ENCODE results near the gene OMD. TPM values are rescaled to one million over a fixed set of nuclear protein-coding genes. Genes with fewer than 3 reads are reported as not detected.

The OMD gene
- total RNA-seq, 1 experiment from 2014 or later = not detected

DNA sequence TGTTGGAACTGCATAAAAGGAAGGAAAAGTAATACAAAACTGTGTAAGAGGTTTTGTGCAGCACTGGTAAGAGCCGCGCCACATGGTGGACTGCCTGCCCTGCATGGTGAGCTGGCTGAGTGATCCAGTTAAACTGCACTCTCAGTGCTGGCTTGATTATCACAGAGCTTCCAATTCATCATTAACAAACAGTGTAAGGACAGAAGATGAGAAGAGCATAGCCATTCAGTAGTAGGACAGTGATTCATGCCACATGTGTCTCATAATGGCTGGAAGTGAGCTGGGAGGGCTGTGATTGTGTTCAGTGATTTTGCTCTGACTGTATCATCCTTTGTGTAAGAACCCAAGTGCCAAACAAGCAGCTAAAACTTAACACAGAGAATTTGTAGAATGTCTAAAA is 43.9 kb upstream of the OMD start:
- ATAC-seq = no peak
- no peaks in the 10 kb centered on the region for H3K27me3 ChIP-seq (ENCODE audit: insufficient read depth, low read length)
- H2AFZ ChIP-seq (ENCODE audit: low read depth, low read length, poor library complexity, severe bottlenecking) = no peak overlapping the region

DNA sequence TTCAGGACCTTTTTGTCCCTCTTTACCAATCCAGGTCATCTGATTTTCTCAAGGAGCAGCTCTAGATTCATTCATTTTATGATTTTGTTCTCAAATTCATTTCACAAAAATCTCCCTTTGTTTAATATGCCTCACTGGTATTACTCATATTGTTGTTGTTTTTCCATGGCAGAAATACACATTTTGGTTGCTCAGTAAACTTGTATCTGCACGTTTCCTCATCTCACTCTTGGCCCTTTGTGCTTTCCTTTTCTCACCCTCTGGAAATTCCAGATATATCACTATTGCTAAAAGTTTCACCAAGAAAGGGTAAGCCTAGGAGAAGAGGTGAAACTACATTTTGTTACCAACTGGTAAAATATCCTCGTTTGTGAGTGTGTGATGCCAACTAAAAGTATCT is 43.2 kb upstream of the OMD start:
- no peaks in the 10 kb centered on the region for H3K9me3 ChIP-seq (ENCODE audit: control insufficient read depth in 1 of 2, insufficient read depth in 1 of 2, low read depth in 1 of 2, low read length in 2 of 2)
- CTCF ChIA-PET = no interaction called here
- no peaks in the 10 kb centered on the region for H3K27me3 ChIP-seq (ENCODE audit: insufficient read depth, low read length)
- H3K36me3 ChIP-seq (ENCODE audit: control insufficient read depth in 1 of 2, insufficient read depth in 2 of 2, low read length in 2 of 2) = no peaks in the 10 kb centered on the region
- H3K9ac ChIP-seq (ENCODE audit: low read length) = no peak overlapping the region
- H3K4me3 ChIP-seq (replicated peaks in 1 of 2; ENCODE audit: low read depth in 1 of 2, low read length in 2 of 2) = no peak overlapping the region
- POLR2A ChIA-PET = no interaction called here
- no peaks in the 10 kb centered on the region for H3K9me2 ChIP-seq (ENCODE audit: insufficient read depth)
- no peak overlapping the region for H3K4me2 ChIP-seq (ENCODE audit: low read length)
- no TSS peak for BruUV-seq (replicated peaks)
- TF ChIP-seq SRF (IDR thresholded peaks at IDR 0.05; ENCODE audit: low read depth) = no peak
- no peak for TF ChIP-seq EZH2 (IDR thresholded peaks at IDR 0.05)
- TF ChIP-seq ZNF274 (IDR thresholded peaks at IDR 0.05; ENCODE audit: low read depth, low read length) = no peak
- no peaks in the 10 kb centered on the region for H3K79me2 ChIP-seq (ENCODE audit: insufficient read depth, low read length)
- no peak for ATAC-seq
- H2AFZ ChIP-seq (ENCODE audit: low read depth, low read length, poor library complexity, severe bottlenecking) = no peak overlapping the region
- H4K20me1 ChIP-seq (ENCODE audit: insufficient read depth) = no peaks in the 10 kb centered on the region
- RAD21 ChIA-PET (ENCODE audit: low non-redundant PET in 1 of 2, low total read pairs in 2 of 2, uncharacterized antibody in 2 of 2, unreplicated experiment in 2 of 2) = no interaction called here
- DNase-seq (ENCODE audit: low read depth, low spot score) = no peak
- intact Hi-C loops (cut with micrococcal nuclease) = no loop called here
- no peak overlapping the region for H3K27ac ChIP-seq (ENCODE audit: low read depth, low read length)
- peaks cover 3 to 13% of the 10 kb centered on the region in 2 experiments; a peak in 3 of 4 replicates for H3K4me1 ChIP-seq (ENCODE audit: control insufficient read depth in 1 of 2, insufficient read depth in 2 of 2, low read length in 2 of 2)

More for the DNA sequence above, 43.9 kb upstream of the OMD start:
- Histone ChIP-seq H3K9ac (ENCODE audit: low read length) (no peak overlapping the region), H3K36me3 (ENCODE audit: control insufficient read depth in 1 of 2, insufficient read depth in 2 of 2, low read length in 2 of 2) (no peaks in the 10 kb centered on the region), H3K79me2 (ENCODE audit: insufficient read depth, low read length) (no peaks in the 10 kb centered on the region), H3K9me2 (ENCODE audit: insufficient read depth) (no peaks in the 10 kb centered on the region), H3K4me3 (replicated peaks in 1 of 2; ENCODE audit: low read depth in 1 of 2, low read length in 2 of 2) (no peak overlapping the region), H3K4me1 (ENCODE audit: control insufficient read depth in 1 of 2, insufficient read depth in 2 of 2, low read length in 2 of 2) (peaks cover 3 to 13% of the 10 kb centered on the region in 2 experiments; a peak in 3 of 4 replicates), H4K20me1 (ENCODE audit: insufficient read depth) (no peaks in the 10 kb centered on the region), H3K9me3 (ENCODE audit: control insufficient read depth in 1 of 2, insufficient read depth in 1 of 2, low read depth in 1 of 2, low read length in 2 of 2) (no peaks in the 10 kb centered on the region), H3K4me2 (ENCODE audit: low read length) (no peak overlapping the region), H3K27ac (ENCODE audit: low read depth, low read length) (no peak overlapping the region)
- no peak for DNase-seq (ENCODE audit: low read depth, low spot score)
- intact Hi-C loops (cut with micrococcal nuclease) = no loop called here
- BruUV-seq (replicated peaks) = no TSS peak
- CTCF ChIA-PET = no interaction called here
- RAD21 ChIA-PET (ENCODE audit: low non-redundant PET in 1 of 2, low total read pairs in 2 of 2, uncharacterized antibody in 2 of 2, unreplicated experiment in 2 of 2) = no interaction called here
- no peak for TF ChIP-seq POLR2A (IDR thresholded peaks at IDR 0.05; ENCODE audit: borderline replicate concordance, extremely low read depth, insufficient read depth, insufficient read length)
- no peak for TF ChIP-seq CEBPB (IDR thresholded peaks at IDR 0.05; ENCODE audit: low read depth)
- TF ChIP-seq, protein P1, sequence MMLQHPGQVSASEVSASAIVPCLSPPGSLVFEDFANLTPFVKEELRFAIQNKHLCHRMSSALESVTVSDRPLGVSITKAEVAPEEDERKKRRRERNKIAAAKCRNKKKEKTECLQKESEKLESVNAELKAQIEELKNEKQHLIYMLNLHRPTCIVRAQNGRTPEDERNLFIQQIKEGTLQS (IDR thresholded peaks at IDR 0.05) = no peak
- POLR2A ChIA-PET = no interaction called here
